ENCODE measurements around the gene STAB2.

GRCh38 chr12:103657331-103657730, 70.3 kb downstream of the STAB2 start:
- TF ChIP-seq CTCF (IDR thresholded peaks at IDR 0.05) (no peak), POLR2A (IDR thresholded peaks at IDR 0.05) (no peak)

Measured in esophagus squamous epithelium (tissue), 4 donors.